Ishikawa (cell line): ENCODE results near the gene SKAP1.

Source experiments
- CEBPB ChIP-seq: IDR thresholded peaks from 2 replicates; pipeline ENCODE4 v1.6.1; 2012
- CREB1 ChIP-seq: IDR thresholded peaks from 2 replicates; pipeline ENCODE4 v1.6.1; 2012; ENCODE audit warnings: low read depth
- EGR1 ChIP-seq: IDR thresholded peaks from 2 replicates; pipeline ENCODE4 v1.6.1; 2012
- EP300 ChIP-seq: IDR thresholded peaks from 2 replicates; pipeline ENCODE4 v1.6.1; 2012; ENCODE audit warnings: borderline replicate concordance
- FOXM1 ChIP-seq: IDR thresholded peaks from 2 replicates; pipeline ENCODE4 v1.6.1; 2012; ENCODE audit warnings: low read depth, borderline replicate concordance
- NFIC ChIP-seq: IDR thresholded peaks from 2 replicates; pipeline ENCODE4 v1.6.1; 2012
- RAD21 ChIP-seq: IDR thresholded peaks from 2 replicates; pipeline ENCODE4 v1.6.1; 2012; ENCODE audit warnings: low read depth
- TAF1 ChIP-seq: IDR thresholded peaks from 2 replicates; pipeline ENCODE4 v1.6.1; 2012; ENCODE audit warnings: low read depth, mild to moderate bottlenecking
- TCF12 ChIP-seq: IDR thresholded peaks from 2 replicates; pipeline ENCODE4 v1.6.1; 2012; ENCODE audit warnings: low read depth
- TEAD4 ChIP-seq: IDR thresholded peaks from 2 replicates; pipeline ENCODE4 v1.6.1; 2012
- USF1 ChIP-seq: IDR thresholded peaks from 2 replicates; pipeline ENCODE4 v1.6.1; 2012
- YY1 ChIP-seq: IDR thresholded peaks from 2 replicates; pipeline ENCODE4 v1.6.1; 2012; ENCODE audit warnings: low read depth
- ZBTB7A ChIP-seq: IDR thresholded peaks from 2 replicates; pipeline ENCODE4 v1.6.1; 2012; ENCODE audit warnings: low read depth
- TF ChIP-seq, protein P1 (sequence below): IDR thresholded peaks from 2 replicates; pipeline ENCODE4 v1.6.1; 2012
- TF ChIP-seq, protein P2 (sequence below): IDR thresholded peaks from 2 replicates; pipeline ENCODE4 v1.6.1; 2012; ENCODE audit warnings: low read depth, mild to moderate bottlenecking

Gene SKAP1

GRCh38 chr17:48202959-48203358 lies 227.1 kb downstream of the SKAP1 start:
- TF ChIP-seq RAD21 (no peak), USF1 (no peak), EP300 (no peak), TEAD4 (no peak), TCF12 (no peak), TAF1 (no peak), FOXM1 (no peak), YY1 (no peak), CEBPB (no peak), CREB1 (no peak)
- TF ChIP-seq, protein P1, sequence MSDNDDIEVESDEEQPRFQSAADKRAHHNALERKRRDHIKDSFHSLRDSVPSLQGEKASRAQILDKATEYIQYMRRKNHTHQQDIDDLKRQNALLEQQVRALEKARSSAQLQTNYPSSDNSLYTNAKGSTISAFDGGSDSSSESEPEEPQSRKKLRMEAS = no peak
- TF ChIP-seq, protein P2, sequence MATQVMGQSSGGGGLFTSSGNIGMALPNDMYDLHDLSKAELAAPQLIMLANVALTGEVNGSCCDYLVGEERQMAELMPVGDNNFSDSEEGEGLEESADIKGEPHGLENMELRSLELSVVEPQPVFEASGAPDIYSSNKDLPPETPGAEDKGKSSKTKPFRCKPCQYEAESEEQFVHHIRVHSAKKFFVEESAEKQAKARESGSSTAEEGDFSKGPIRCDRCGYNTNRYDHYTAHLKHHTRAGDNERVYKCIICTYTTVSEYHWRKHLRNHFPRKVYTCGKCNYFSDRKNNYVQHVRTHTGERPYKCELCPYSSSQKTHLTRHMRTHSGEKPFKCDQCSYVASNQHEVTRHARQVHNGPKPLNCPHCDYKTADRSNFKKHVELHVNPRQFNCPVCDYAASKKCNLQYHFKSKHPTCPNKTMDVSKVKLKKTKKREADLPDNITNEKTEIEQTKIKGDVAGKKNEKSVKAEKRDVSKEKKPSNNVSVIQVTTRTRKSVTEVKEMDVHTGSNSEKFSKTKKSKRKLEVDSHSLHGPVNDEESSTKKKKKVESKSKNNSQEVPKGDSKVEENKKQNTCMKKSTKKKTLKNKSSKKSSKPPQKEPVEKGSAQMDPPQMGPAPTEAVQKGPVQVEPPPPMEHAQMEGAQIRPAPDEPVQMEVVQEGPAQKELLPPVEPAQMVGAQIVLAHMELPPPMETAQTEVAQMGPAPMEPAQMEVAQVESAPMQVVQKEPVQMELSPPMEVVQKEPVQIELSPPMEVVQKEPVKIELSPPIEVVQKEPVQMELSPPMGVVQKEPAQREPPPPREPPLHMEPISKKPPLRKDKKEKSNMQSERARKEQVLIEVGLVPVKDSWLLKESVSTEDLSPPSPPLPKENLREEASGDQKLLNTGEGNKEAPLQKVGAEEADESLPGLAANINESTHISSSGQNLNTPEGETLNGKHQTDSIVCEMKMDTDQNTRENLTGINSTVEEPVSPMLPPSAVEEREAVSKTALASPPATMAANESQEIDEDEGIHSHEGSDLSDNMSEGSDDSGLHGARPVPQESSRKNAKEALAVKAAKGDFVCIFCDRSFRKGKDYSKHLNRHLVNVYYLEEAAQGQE = no peak

DNA sequence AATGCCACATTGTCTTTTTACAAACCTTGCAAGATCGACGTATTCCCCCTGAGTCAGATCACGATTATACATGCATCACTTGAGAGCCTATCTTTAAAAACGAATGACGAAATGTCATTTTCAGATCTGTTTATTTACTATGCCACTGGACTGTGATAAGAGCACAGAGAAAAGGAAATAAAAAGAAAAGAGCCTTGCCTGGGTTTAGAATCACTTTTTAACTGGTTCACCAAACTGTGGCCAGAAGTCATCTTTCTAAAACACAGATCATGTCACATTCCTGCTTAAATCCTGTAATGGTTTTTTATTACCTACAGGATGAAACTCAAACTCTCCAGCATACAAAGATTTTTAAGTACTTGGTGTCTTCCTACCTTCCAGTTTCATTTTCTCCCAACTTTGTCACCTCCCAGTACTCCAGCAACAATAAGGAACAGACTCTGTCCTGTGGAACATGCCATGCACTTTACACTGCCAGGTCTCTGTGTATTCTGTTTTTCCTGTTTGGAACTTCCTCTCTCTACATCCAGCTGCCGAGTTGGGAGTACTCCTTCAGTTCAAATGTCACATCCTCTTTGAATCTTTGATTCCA lies 231.0 kb downstream of the SKAP1 start:
- TF ChIP-seq YY1 (no peak), NFIC (no peak), TEAD4 (no peak), TCF12 (no peak), CEBPB (no peak), FOXM1 (no peak), RAD21 (no peak), USF1 (no peak), CREB1 (no peak), TAF1 (no peak), EGR1 (no peak), ZBTB7A (no peak), EP300 (no peak)
- TF ChIP-seq, protein P1 = no peak
- TF ChIP-seq, protein P2 = no peak

GRCh38 chr17:48195910-48196309 lies 234.1 kb downstream of the SKAP1 start:
- TF ChIP-seq EGR1 = no peak
- TF ChIP-seq, protein P1 = no peak
- TF ChIP-seq USF1 = no peak
- TF ChIP-seq FOXM1 = no peak
- TF ChIP-seq TAF1 = no peak
- no peak for TF ChIP-seq NFIC
- no peak for TF ChIP-seq ZBTB7A
- no peak for TF ChIP-seq YY1
- no peak for TF ChIP-seq TCF12
- TF ChIP-seq RAD21 = no peak
- no peak for TF ChIP-seq CREB1
- TF ChIP-seq CEBPB = no peak
- TF ChIP-seq EP300 = no peak
- TF ChIP-seq, protein P2 = no peak
- no peak for TF ChIP-seq TEAD4

GRCh38 chr17:48194097-48194550 lies 235.9 kb downstream of the SKAP1 start:
- TF ChIP-seq EP300 (peak; percentile 74), FOXM1 (peak; percentile 58), NFIC (0 out of 2 replicates have a peak, but pooled peaks have one; percentile 26), TCF12 (peak; percentile 51), TEAD4 (peak; percentile 69), TAF1 (no peak), YY1 (no peak)
